Thyroid gland (tissue), 4 donors: ENCODE measurements around the gene PDE3A. TPM values are rescaled to one million over a fixed set of nuclear protein-coding genes. Genes with fewer than 3 reads are reported as not detected.

Experiments used
- DNase-seq, 2 donors: peaks; one replicate each; pipeline ENCODE4 v3.0.0-alpha.2; 2019
- H3K27ac ChIP-seq, 3 donors: fragments of 200-600 bp; sonication (generic); 1 replicate in 2 of 3; 2 replicates in 1 of 3; pipeline ENCODE4 v1.5.1; 2016 to 2019; ENCODE audit warnings: mild to moderate bottlenecking in 1 of 3, moderate library complexity in 1 of 3
- H3K27me3 ChIP-seq: fragments of 200-600 bp; sonication (generic); one replicate; pipeline ENCODE4 v1.5.1; 2019
- H3K36me3 ChIP-seq, 2 donors: fragments of 200-600 bp; sonication (generic); one replicate each; pipeline ENCODE4 v1.5.1; 2016 to 2019
- H3K4me1 ChIP-seq, 2 donors: fragments of 200-600 bp; sonication (generic); one replicate each; pipeline ENCODE4 v1.5.1; 2017 to 2019
- H3K4me3 ChIP-seq, 3 donors: fragments of 200-600 bp; sonication (generic); replicated peaks in 1 of 3; 1 replicate in 2 of 3; 2 replicates in 1 of 3; pipeline ENCODE4 v1.5.1; 2016; ENCODE audit warnings: mild to moderate bottlenecking in 1 of 3
- H3K9me3 ChIP-seq: fragments of 200-600 bp; sonication (generic); one replicate; pipeline ENCODE4 v1.5.1; 2017
- CTCF ChIP-seq, 6 experiments: fragments of 200-600 bp in 3 of 6; fragments of 450-650 bp in 3 of 6; sonication (generic) in 3 of 6; IDR thresholded peaks; one replicate each; pipeline ENCODE4 v1.5.1; 2016 to 2019; ENCODE audit warnings: antibody characterized with exemption in 6 of 6, mild to moderate bottlenecking in 2 of 6, inconsistent platforms in 1 of 6, moderate library complexity in 1 of 6
- POLR2A ChIP-seq, 2 donors: fragments of 450-650 bp; IDR thresholded peaks; one replicate each; pipeline ENCODE4 v1.6.1; 2017; ENCODE audit warnings: antibody characterized with exemption in 2 of 2, mild to moderate bottlenecking in 2 of 2, moderate library complexity in 1 of 2
- WGBS, 2 donors: methylation state at CpG; one replicate each; pipeline ENCODE4 v1.1.5; 2017; 5-methylcytosine and 5-hydroxymethylcytosine counted together
- intact Hi-C: fragments of 100-400 bp; cut with DNase I; formaldehyde crosslinking; loops from one replicate; pipeline ENCODE4 v1.15.1; 2023
- total RNA-seq, 4 donors: library from RNA; depleted of rRNA; stranded (reverse); fragments of >200 nt; gene quantifications; one replicate each; pipeline ENCODE4 v1.2.3, GENCODE V29; 2016

Gene PDE3A
- total RNA-seq, 4 donors from 2014 or later = 2.8 to 9.9 (median 6.7) TPM

- 87 to 90% methylated on average over 1 of the region's 1 CpG for WGBS, 2 donors
- no peaks in the 10 kb centered on the region for H3K27me3 ChIP-seq
These were observed 332.8 kb downstream of the PDE3A start for GRCh38 chr12:20701106-20701505.

GRCh38 chr12:20704860-20705259 is 336.5 kb downstream of the PDE3A start:
- Histone ChIP-seq H3K4me1 (no peaks in the 10 kb centered on the region), H3K36me3 (no peaks in the 10 kb centered on the region), H3K27ac (no peak overlapping the region), H3K9me3 (no peaks in the 10 kb centered on the region), H3K4me3 (no peak overlapping the region), H3K27me3 (no peaks in the 10 kb centered on the region)
- DNase-seq = no peak
- WGBS, 2 donors = 52% methylated on average over 6 of the region's 6 CpGs
- TF ChIP-seq CTCF (IDR thresholded peaks at IDR 0.05) (no peak), POLR2A (IDR thresholded peaks at IDR 0.05) (no peak)
- intact Hi-C loops = no loop called here

More at GRCh38 chr12:20701106-20701505, 332.8 kb downstream of the PDE3A start:
- Histone ChIP-seq H3K27ac (no peak overlapping the region), H3K9me3 (no peaks in the 10 kb centered on the region), H3K4me1 (no peaks in the 10 kb centered on the region), H3K36me3 (no peaks in the 10 kb centered on the region), H3K4me3 (no peak overlapping the region)
- TF ChIP-seq POLR2A (IDR thresholded peaks at IDR 0.05) (no peak), CTCF (IDR thresholded peaks at IDR 0.05) (no peak)
- DNase-seq = no peak
- intact Hi-C loops = no loop called here

GRCh38 chr12:20711846-20712245 is 343.5 kb downstream of the PDE3A start:
- Histone ChIP-seq H3K9me3 (no peaks in the 10 kb centered on the region), H3K4me1 (no peaks in the 10 kb centered on the region), H3K4me3 (no peak overlapping the region), H3K36me3 (no peaks in the 10 kb centered on the region), H3K27me3 (no peaks in the 10 kb centered on the region), H3K27ac (no peak overlapping the region)
- 64 to 71% methylated on average over 3 of the region's 3 CpGs for WGBS, 2 donors
- no peak for TF ChIP-seq CTCF (IDR thresholded peaks at IDR 0.05)
- no peak for TF ChIP-seq POLR2A (IDR thresholded peaks at IDR 0.05)
- intact Hi-C loops = no loop called here
- no peak for DNase-seq

- intact Hi-C loops = no loop called here
- TF ChIP-seq CTCF (IDR thresholded peaks at IDR 0.05) = no peak
- TF ChIP-seq POLR2A (IDR thresholded peaks at IDR 0.05) = no peak
- H3K27me3 ChIP-seq = no peaks in the 10 kb centered on the region
- no peaks in the 10 kb centered on the region for H3K4me1 ChIP-seq
- H3K27ac ChIP-seq = no peak overlapping the region
- no peaks in the 10 kb centered on the region for H3K36me3 ChIP-seq
- H3K4me3 ChIP-seq = no peak overlapping the region
- DNase-seq = no peak
- 48 to 51% methylated on average over 2 of the region's 2 CpGs for WGBS, 2 donors
- no peaks in the 10 kb centered on the region for H3K9me3 ChIP-seq
These were observed 347.7 kb downstream of the PDE3A start for GRCh38 chr12:20716037-20716436.

GRCh38 chr12:20716985-20717384 is 348.6 kb downstream of the PDE3A start:
- Histone ChIP-seq H3K36me3 (no peaks in the 10 kb centered on the region), H3K27me3 (no peaks in the 10 kb centered on the region), H3K9me3 (no peaks in the 10 kb centered on the region), H3K4me1 (no peaks in the 10 kb centered on the region), H3K4me3 (no peak overlapping the region), H3K27ac (no peak overlapping the region)
- 73 to 76% methylated on average over 1 of the region's 1 CpG for WGBS, 2 donors
- TF ChIP-seq POLR2A (IDR thresholded peaks at IDR 0.05) = no peak
- TF ChIP-seq CTCF (IDR thresholded peaks at IDR 0.05) = no peak
- DNase-seq = no peak
- intact Hi-C loops = no loop called here
